HepG2 (cell line): ENCODE measurements around the gene PHC1. TPM values are rescaled to one million over a fixed set of nuclear protein-coding genes. Genes with fewer than 3 reads are reported as not detected.

Experiments
- ATAC-seq: fragments of 200-7000 bp; cut with Tn5 transposase; 3 replicates; pipeline ENCODE4 v1.9.1; 2020; ENCODE audit warnings: mild to moderate bottlenecking, moderate library complexity
- BruUV-seq: library from RNA; stranded (reverse); fragments of 400-500 nt; replicated peaks from 2 replicates; lab custom pipeline; 2021; lab: Mats Ljungman, UMichigan
- CTCF ChIA-PET: fragments of 300-600 bp; formaldehyde crosslinking; extraction: SDS; loops from one replicate; lab custom pipeline; 2021; ENCODE audit warnings: low total read pairs, inconsistent platforms, low intra/inter-chr PET ratio; lab: Yijun Ruan, JAX
- POLR2A ChIA-PET: fragments of 350-600 bp; sonication (Branson Sonifier 250); formaldehyde crosslinking; loops from one replicate; lab custom pipeline; 2020; ENCODE audit warnings: antibody characterized with exemption, inconsistent platforms; lab: Yijun Ruan, JAX
- DNase-seq: peaks from one replicate; pipeline ENCODE4 v3.0.0-alpha.2; 2015; ENCODE audit warnings: low spot score
- FAIRE-seq: peaks from 3 replicates; lab custom pipeline; 2011; peaks lifted over from hg19 to GRCh38; lab: Jason Lieb, UNC
- H2AFZ ChIP-seq: one replicate; pipeline ENCODE4 v1.6.1; 2011; ENCODE audit warnings: low read length, inconsistent platforms
- H3K27ac ChIP-seq: fragments of 300-600 bp; 3 replicates; pipeline ENCODE4 v1.8.0; 2011; ENCODE audit warnings: mixed run types, mild to moderate bottlenecking, mixed read lengths, low read length, inconsistent platforms; ENCODE audit not compliant: insufficient read depth; ENCODE audit errors: extremely low read length
- H3K27me3 ChIP-seq, 2 experiments: fragments of 200-600 bp in 1 of 2; 2 replicates in 1 of 2; 3 replicates in 1 of 2; pipeline versions ENCODE4 v1.6.0 to v1.8.0; 2011; ENCODE audit warnings: low read length in 2 of 2, mild to moderate bottlenecking in 2 of 2, moderate library complexity in 2 of 2, inconsistent platforms in 1 of 2; ENCODE audit not compliant: insufficient read depth in 2 of 2, control insufficient read depth in 1 of 2
- H3K36me3 ChIP-seq, 2 experiments: fragments of 200-600 bp in 1 of 2; replicated peaks in 1 of 2; 2 replicates in 1 of 2; 3 replicates in 1 of 2; pipeline versions ENCODE4 v1.5.1 to v1.8.0; 2011; ENCODE audit warnings: low read length in 2 of 2, inconsistent platforms in 1 of 2; ENCODE audit not compliant: insufficient read depth in 2 of 2, control insufficient read depth in 1 of 2
- H3K4me1 ChIP-seq: 2 replicates; pipeline ENCODE4 v1.5.1; 2012; ENCODE audit warnings: low read length, inconsistent platforms; ENCODE audit not compliant: insufficient read depth
- H3K4me2 ChIP-seq: 2 replicates; pipeline ENCODE4 v1.6.0; 2011; ENCODE audit warnings: low read depth, low read length, inconsistent platforms
- H3K4me3 ChIP-seq, 3 experiments: fragments of 200-600 bp in 1 of 3; sonication (generic), shearing (Covaris generic) in 1 of 3; replicated peaks in 1 of 3; 2 replicates each; pipeline ENCODE4 v1.5.1; 2011 to 2016; ENCODE audit warnings: low read length in 3 of 3, inconsistent platforms in 2 of 3, low read depth in 2 of 3, mild to moderate bottlenecking in 2 of 3, control low read depth in 1 of 3, mixed read lengths in 1 of 3; ENCODE audit not compliant: insufficient read depth in 1 of 3
- H3K79me2 ChIP-seq: one replicate; pipeline ENCODE4 v1.6.1; 2011; ENCODE audit warnings: low read length, inconsistent platforms; ENCODE audit not compliant: insufficient read depth
- H3K9ac ChIP-seq: 2 replicates; pipeline ENCODE4 v1.6.0; 2011; ENCODE audit warnings: mild to moderate bottlenecking, low read depth, low read length, inconsistent platforms; ENCODE audit not compliant: insufficient read depth
- H3K9me3 ChIP-seq: 2 replicates; pipeline ENCODE4 v1.5.1; 2012; ENCODE audit warnings: mild to moderate bottlenecking, low read length
- H4K20me1 ChIP-seq: 2 replicates; pipeline ENCODE4 v1.6.0; 2011; ENCODE audit warnings: inconsistent platforms, mild to moderate bottlenecking, low read length, moderate library complexity; ENCODE audit not compliant: insufficient read depth
- ATF7 ChIP-seq, 2 experiments: fragments of 450-650 bp in 1 of 2; sonication (generic) in 1 of 2; formaldehyde crosslinking in 1 of 2; IDR thresholded peaks; 2 replicates each; pipeline versions ENCODE4 v1.4.0 to v1.6.1; 2016 to 2020; ENCODE audit warnings: antibody characterized with exemption in 1 of 2, mild to moderate bottlenecking in 1 of 2, missing genetic modification reagents in 1 of 2
- PRDM10 ChIP-seq: sonication (generic); formaldehyde crosslinking; IDR thresholded peaks from 2 replicates; pipeline ENCODE4 v1.4.0; 2020; ENCODE audit warnings: low read depth, missing genetic modification reagents
- ZNF235 ChIP-seq: sonication (generic); formaldehyde crosslinking; IDR thresholded peaks from 2 replicates; pipeline ENCODE4 v1.8.1; 2023; ENCODE audit warnings: mild to moderate bottlenecking, missing genetic modification reagents, borderline replicate concordance
- WGBS: methylation state at CpG from one replicate; pipeline ENCODE4 v1.1.6; 2017; ENCODE audit warnings: low lambda C conversion rate; 5-methylcytosine and 5-hydroxymethylcytosine counted together
- in situ Hi-C: cut with HindIII; loops from 2 replicates; pipeline ENCODE4 v1.10.0; 2017; ENCODE audit warnings: low pct_unique_long_range_greater_than_20kb; ENCODE audit not compliant: extremely low pct_ligation_motif_present
- intact Hi-C: fragments of 100-400 bp; cut with micrococcal nuclease; formaldehyde crosslinking; loops from one replicate; pipeline ENCODE4 v1.10.0; 2022; ENCODE audit not compliant: unreplicated experiment
- polyA plus RNA-seq, 8 experiments: library from polyadenylated mRNA; depleted of rRNA in 3 of 8; stranded (reverse) in 7 of 8; unstranded in 1 of 8; fragments of >200 nt; fragmentation: Illumina TruSeq in 4 of 8; extraction: Trizol in 4 of 8; gene quantifications; 2 replicates each; pipeline versions ENCODE4 v1.2.1 to v1.2.3, GENCODE V29; 2011 to 2016; ENCODE audit warnings: low read depth in 4 of 8, missing spikeins in 1 of 8, mixed read lengths in 1 of 8; ENCODE audit not compliant: insufficient read depth in 1 of 8
- total RNA-seq, 5 experiments: library from RNA; depleted of rRNA; stranded (reverse); fragments of >200 nt; fragmentation: Illumina TruSeq; extraction: Trizol; gene quantifications; 2 replicates each; pipeline ENCODE4 v1.2.3, GENCODE V29; 2016; ENCODE audit warnings: low read depth in 1 of 5
- TF ChIP-seq, protein P1 (sequence below): sonication (generic); formaldehyde crosslinking; conservative IDR thresholded peaks from 2 replicates; pipeline ENCODE4 v1.8.1; 2023; ENCODE audit warnings: missing genetic modification reagents

PHC1 gene
- total and polyA plus RNA-seq, 2 of the 13 experiments (the other 11 are each of a cell fraction or from before 2014, with no cell fraction given): 9.4 to 35.0 TPM

DNA sequence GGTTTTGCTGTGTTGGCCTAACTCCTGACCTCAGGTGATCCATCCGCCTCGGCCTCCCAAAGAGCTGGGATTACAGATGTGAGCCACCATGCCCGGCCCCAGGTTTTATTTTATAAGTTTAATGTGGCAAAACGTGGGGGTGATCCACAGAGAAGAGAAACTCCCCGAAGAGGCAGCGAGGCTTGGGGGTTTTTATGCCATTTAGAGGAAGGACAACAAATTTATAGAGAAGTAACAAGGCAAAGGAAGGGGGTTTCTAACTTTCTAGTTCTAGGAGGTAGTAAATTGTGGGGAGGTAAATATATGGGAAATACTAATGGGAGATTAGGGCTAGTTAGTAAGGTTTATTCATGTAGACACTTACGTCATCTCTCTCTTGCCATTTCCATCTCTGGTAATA, 17.2 kb upstream of the PHC1 start:
- POLR2A ChIA-PET: no interaction called here
- no peak for DNase-seq
- Histone ChIP-seq H3K4me1 (no peaks in the 10 kb centered on the region), H3K4me3 (no peak overlapping the region), H4K20me1 (no peaks in the 10 kb centered on the region), H2AFZ (no peak overlapping the region), H3K9ac (no peak overlapping the region), H3K79me2 (no peaks in the 10 kb centered on the region), H3K9me3 (no peaks in the 10 kb centered on the region), H3K36me3 (no peaks in the 10 kb centered on the region), H3K4me2 (no peak overlapping the region), H3K27ac (no peak overlapping the region), H3K27me3 (peaks cover 0 to 15% of the 10 kb centered on the region in 2 experiments; a peak in 2 of 5 replicates)
- ATAC-seq: no peak
- intact Hi-C loops: no loop called here
- CTCF ChIA-PET: no interaction called here
- TF ChIP-seq PRDM10 (CRISPR knock-in tag) (no peak), ATF7 (IDR thresholded peaks at IDR 0.05) (0 out of 2 replicates have a peak, but pooled peaks have one; percentile 34), ATF7 (CRISPR knock-in tag; IDR thresholded peaks at IDR 0.05) (no peak), ZNF235 (CRISPR knock-in tag) (no peak)
- TF ChIP-seq, protein P1, sequence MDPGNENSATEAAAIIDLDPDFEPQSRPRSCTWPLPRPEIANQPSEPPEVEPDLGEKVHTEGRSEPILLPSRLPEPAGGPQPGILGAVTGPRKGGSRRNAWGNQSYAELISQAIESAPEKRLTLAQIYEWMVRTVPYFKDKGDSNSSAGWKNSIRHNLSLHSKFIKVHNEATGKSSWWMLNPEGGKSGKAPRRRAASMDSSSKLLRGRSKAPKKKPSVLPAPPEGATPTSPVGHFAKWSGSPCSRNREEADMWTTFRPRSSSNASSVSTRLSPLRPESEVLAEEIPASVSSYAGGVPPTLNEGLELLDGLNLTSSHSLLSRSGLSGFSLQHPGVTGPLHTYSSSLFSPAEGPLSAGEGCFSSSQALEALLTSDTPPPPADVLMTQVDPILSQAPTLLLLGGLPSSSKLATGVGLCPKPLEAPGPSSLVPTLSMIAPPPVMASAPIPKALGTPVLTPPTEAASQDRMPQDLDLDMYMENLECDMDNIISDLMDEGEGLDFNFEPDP: no peak
- no peak for FAIRE-seq
- 18% methylated on average over 7 of the region's 7 CpGs for WGBS
- no TSS peak for BruUV-seq
- in situ Hi-C loops: no loop called here
